HG03045 (cell line): ENCODE measurements around the gene SSU72.
A peak's percentile ranks its signal among the peaks of the same experiment; 100 is the strongest.
"Not testable (repeated sequence)": the region's sequence is repeated elsewhere in the genome, so short reads cannot be mapped to it uniquely, and the experiment has no call there.

ENCODE experiments used
- ATAC-seq: cut with Tn5 transposase; IDR thresholded peaks from one replicate; pipeline ENCODE4 v1.9.1; 2021; ENCODE audit warnings: mild to moderate bottlenecking, moderate library complexity; ENCODE audit not compliant: unreplicated experiment

The SSU72 gene

GRCh38 chr1:1531947-1532346, 42.7 kb downstream of the SSU72 start:
- no peak for ATAC-seq

- no peak for ATAC-seq
Measured at GRCh38 chr1:1529936-1530335, 44.7 kb downstream of the SSU72 start.

- ATAC-seq: no peak
Measured at GRCh38 chr1:1529321-1529720, 45.3 kb downstream of the SSU72 start.

GRCh38 chr1:1528301-1529267, 46.1 kb downstream of the SSU72 start:
- no peak for ATAC-seq

GRCh38 chr1:1527092-1527816, 47.4 kb downstream of the SSU72 start:
- ATAC-seq: no peak

GRCh38 chr1:1526476-1526875, 48.2 kb downstream of the SSU72 start:
- ATAC-seq: not testable (repeated sequence)

GRCh38 chr1:1524750-1525383, 49.8 kb downstream of the SSU72 start:
- not testable (repeated sequence) for ATAC-seq

GRCh38 chr1:1523651-1524050, 51.0 kb downstream of the SSU72 start:
- not testable (repeated sequence) for ATAC-seq

- not testable (repeated sequence) for ATAC-seq
Measured at GRCh38 chr1:1523226-1523625, 51.4 kb downstream of the SSU72 start.

- ATAC-seq: not testable (repeated sequence)
Measured at GRCh38 chr1:1522536-1522935, 52.1 kb downstream of the SSU72 start.

- no peak for ATAC-seq
Measured at GRCh38 chr1:1521331-1521730, 53.3 kb downstream of the SSU72 start.

GRCh38 chr1:1519805-1520505, 54.7 kb downstream of the SSU72 start:
- not testable (repeated sequence) for ATAC-seq

GRCh38 chr1:1518621-1519007, 56.0 kb downstream of the SSU72 start:
- not testable (repeated sequence) for ATAC-seq

GRCh38 chr1:1517973-1518620, 56.6 kb downstream of the SSU72 start:
- ATAC-seq: no peak

GRCh38 chr1:1516923-1517322, 57.7 kb downstream of the SSU72 start:
- ATAC-seq: not testable (repeated sequence)

GRCh38 chr1:1514376-1514775, 60.3 kb downstream of the SSU72 start:
- not testable (repeated sequence) for ATAC-seq

GRCh38 chr1:1513675-1514074, 61.0 kb downstream of the SSU72 start:
- not testable (repeated sequence) for ATAC-seq

GRCh38 chr1:1512425-1512824, 62.2 kb downstream of the SSU72 start:
- not testable (repeated sequence) for ATAC-seq

GRCh38 chr1:1511533-1512285, 63.0 kb downstream of the SSU72 start, which contains the start of gene ATAD3A:
Gene ATAD3A (plus strand): TSS chr1:1512162. CDS start chr1:1512269, 107 bp downstream.
- ATAC-seq: peak; percentile 85
